Activated T-cell treated with anti-CD3 and anti-CD28 coated beads, Interleukin-2, amount 50 U/mL, for 4 hours (primary cell): ENCODE results near the gene INPPL1. TPM values are rescaled to one million over a fixed set of nuclear protein-coding genes. Genes with fewer than 3 reads are reported as not detected.
"Not testable (repeated sequence)": the region's sequence is repeated elsewhere in the genome, so short reads cannot be mapped to it uniquely, and the experiment has no call there.

Experiments
- ATAC-seq, 2 donors: fragments of 200-7000 bp; cut with Tn5 transposase; one replicate each; pipeline ENCODE4 v1.10.0; 2021
- DNase-seq: peaks from one replicate; pipeline ENCODE4 v3.0.0-alpha.2; 2020
- H3K27me3 Mint-ChIP-seq: one replicate; pipeline ENCODE4 v1.8.0; 2021; ENCODE audit warnings: low read depth, mixed read lengths
- H3K36me3 Mint-ChIP-seq: one replicate; pipeline ENCODE4 v1.8.0; 2022; ENCODE audit warnings: mixed read lengths; ENCODE audit not compliant: insufficient read depth
- H3K4me1 Mint-ChIP-seq: one replicate; pipeline ENCODE4 v1.8.0; 2021; ENCODE audit warnings: low read depth, mixed read lengths
- H3K4me3 Mint-ChIP-seq: one replicate; pipeline ENCODE4 v1.8.0; 2021; ENCODE audit warnings: mild to moderate bottlenecking, moderate library complexity, mixed read lengths
- H3K9me3 Mint-ChIP-seq: one replicate; pipeline ENCODE4 v1.8.0; 2021; ENCODE audit warnings: mixed read lengths
- total RNA-seq, 3 donors: library from RNA; stranded (reverse); gene quantifications; one replicate each; pipeline ENCODE4 v1.2.1, GENCODE V29; 2021

INPPL1 gene
- total RNA-seq, 3 donors from 2014 or later, result 69.5 to 90.2 (median 79.5) TPM

GRCh38 chr11:72201445-72201844, 23.1 kb upstream of the INPPL1 start:
- not testable (repeated sequence) for H3K4me3 Mint-ChIP-seq, DNase-seq, H3K4me1 Mint-ChIP-seq, H3K36me3 Mint-ChIP-seq, H3K9me3 Mint-ChIP-seq, H3K27me3 Mint-ChIP-seq, ATAC-seq

- H3K4me3 Mint-ChIP-seq, result no peak overlapping the region
- ATAC-seq (no peak), DNase-seq (no peak)
- H3K4me1 Mint-ChIP-seq, result no peaks in the 10 kb centered on the region
- no peaks in the 10 kb centered on the region for H3K9me3 Mint-ChIP-seq
- H3K27me3 Mint-ChIP-seq, result no peaks in the 10 kb centered on the region
- no peaks in the 10 kb centered on the region for H3K36me3 Mint-ChIP-seq
Measured at GRCh38 chr11:72202571-72202970, 22.0 kb upstream of the INPPL1 start.

GRCh38 chr11:72203163-72203562, 21.4 kb upstream of the INPPL1 start:
- ATAC-seq, result no peak
- Mint-ChIP-seq H3K4me3 (no peak overlapping the region), H3K4me1 (no peaks in the 10 kb centered on the region), H3K36me3 (no peaks in the 10 kb centered on the region), H3K27me3 (no peaks in the 10 kb centered on the region), H3K9me3 (no peaks in the 10 kb centered on the region)
- no peak for DNase-seq

GRCh38 chr11:72204886-72205285, 19.7 kb upstream of the INPPL1 start:
- no peak for ATAC-seq
- peaks cover under 1% of the 10 kb centered on the region for H3K27me3 Mint-ChIP-seq

GRCh38 chr11:72206794-72207193, 17.8 kb upstream of the INPPL1 start:
- DNase-seq, H3K4me3 Mint-ChIP-seq, H3K4me1 Mint-ChIP-seq, H3K36me3 Mint-ChIP-seq, ATAC-seq, H3K27me3 Mint-ChIP-seq: not testable (repeated sequence)
- H3K9me3 Mint-ChIP-seq, result peaks cover 18% of the 10 kb centered on the region

More at GRCh38 chr11:72204886-72205285, 19.7 kb upstream of the INPPL1 start:
- H3K4me1 Mint-ChIP-seq, result no peaks in the 10 kb centered on the region
- peaks cover 12% of the 10 kb centered on the region for H3K9me3 Mint-ChIP-seq
- no peak for DNase-seq
- H3K36me3 Mint-ChIP-seq, result peaks cover 6% of the 10 kb centered on the region
- no peak overlapping the region for H3K4me3 Mint-ChIP-seq

GRCh38 chr11:72208281-72208680, 16.3 kb upstream of the INPPL1 start:
- DNase-seq (no peak), ATAC-seq (no peak)
- H3K4me3 Mint-ChIP-seq, result no peak overlapping the region
- H3K36me3 Mint-ChIP-seq, result peaks cover 7% of the 10 kb centered on the region
- H3K4me1 Mint-ChIP-seq, result no peaks in the 10 kb centered on the region
- peaks cover 6% of the 10 kb centered on the region for H3K27me3 Mint-ChIP-seq
- H3K9me3 Mint-ChIP-seq, result peaks cover 18% of the 10 kb centered on the region

GRCh38 chr11:72209101-72209500, 15.5 kb upstream of the INPPL1 start:
- ATAC-seq (no peak), DNase-seq (no peak)
- Mint-ChIP-seq H3K27me3 (peaks cover 7% of the 10 kb centered on the region), H3K4me1 (no peaks in the 10 kb centered on the region), H3K9me3 (peaks cover 18% of the 10 kb centered on the region), H3K36me3 (peaks cover 7% of the 10 kb centered on the region), H3K4me3 (no peak overlapping the region)

- ATAC-seq, result no peak
- H3K9me3 Mint-ChIP-seq, result no peaks in the 10 kb centered on the region
- DNase-seq, result no peak
- H3K4me3 Mint-ChIP-seq, result no peak within 1 kb of the TSS
- peaks cover 4% of the 10 kb centered on the region for H3K4me1 Mint-ChIP-seq
- H3K36me3 Mint-ChIP-seq, result no peaks in the 10 kb centered on the region
- peaks cover 29% of the 10 kb centered on the region for H3K27me3 Mint-ChIP-seq
Measured at GRCh38 chr11:72216638-72217037, 7.9 kb upstream of the INPPL1 start, which contains the start of gene FOLR2. Gene FOLR2 (plus strand): TSS chr11:72216794. CDS start chr11:72218585, 1,791 bp downstream.

GRCh38 chr11:72217841-72218240, 6.7 kb upstream of the INPPL1 start:
- no peaks in the 10 kb centered on the region for H3K36me3 Mint-ChIP-seq
- H3K9me3 Mint-ChIP-seq, result no peaks in the 10 kb centered on the region
- H3K27me3 Mint-ChIP-seq, result peaks cover 25% of the 10 kb centered on the region
- H3K4me3 Mint-ChIP-seq, result no peak overlapping the region
- no peak for ATAC-seq
- H3K4me1 Mint-ChIP-seq, result peaks cover 13% of the 10 kb centered on the region
- DNase-seq, result no peak

- no peak for ATAC-seq
- Mint-ChIP-seq H3K9me3 (no peaks in the 10 kb centered on the region), H3K4me1 (peaks cover 16% of the 10 kb centered on the region), H3K36me3 (no peaks in the 10 kb centered on the region), H3K27me3 (peaks cover 23% of the 10 kb centered on the region), H3K4me3 (no peak overlapping the region)
- DNase-seq, result no peak
Measured at GRCh38 chr11:72218251-72218745, 6.3 kb upstream of the INPPL1 start.

GRCh38 chr11:72220696-72221363, 3.7 kb upstream of the INPPL1 start:
- H3K4me3 Mint-ChIP-seq, result no peak overlapping the region
- no peak for DNase-seq

GRCh38 chr11:72221386-72222075, 3.0 kb upstream of the INPPL1 start:
- no peak for ATAC-seq
- no peak for DNase-seq
- Mint-ChIP-seq H3K36me3 (no peaks in the 10 kb centered on the region), H3K9me3 (no peaks in the 10 kb centered on the region), H3K4me1 (peaks cover 29% of the 10 kb centered on the region), H3K27me3 (peaks cover 16% of the 10 kb centered on the region), H3K4me3 (no peak overlapping the region)

More at GRCh38 chr11:72220696-72221363, 3.7 kb upstream of the INPPL1 start:
- Mint-ChIP-seq H3K4me1 (peaks cover 23% of the 10 kb centered on the region), H3K36me3 (no peaks in the 10 kb centered on the region), H3K27me3 (peaks cover 20% of the 10 kb centered on the region), H3K9me3 (no peaks in the 10 kb centered on the region)
- no peak for ATAC-seq

GRCh38 chr11:72222106-72222891, 2.3 kb upstream of the INPPL1 start:
- no peaks in the 10 kb centered on the region for H3K36me3 Mint-ChIP-seq
- H3K4me3 Mint-ChIP-seq, result peak overlapping the region; percentile 86
- peaks cover 9% of the 10 kb centered on the region for H3K27me3 Mint-ChIP-seq
- no peaks in the 10 kb centered on the region for H3K9me3 Mint-ChIP-seq
- no peak for ATAC-seq
- no peak for DNase-seq
- peaks cover 29% of the 10 kb centered on the region for H3K4me1 Mint-ChIP-seq

GRCh38 chr11:72222907-72223614, 1.5 kb upstream of the INPPL1 start:
- Mint-ChIP-seq H3K27me3 (peaks cover 5% of the 10 kb centered on the region), H3K4me1 (peaks cover 27% of the 10 kb centered on the region), H3K9me3 (no peaks in the 10 kb centered on the region), H3K36me3 (no peaks in the 10 kb centered on the region), H3K4me3 (peak overlapping the region; percentile 86)
- DNase-seq, result peak; percentile 91
- ATAC-seq, result peak; percentile 76 to 78
